ENCODE data around the gene FYB2. TPM values are rescaled to one million over a fixed set of nuclear protein-coding genes. Genes with fewer than 3 reads are reported as not detected.

Gene FYB2
- total RNA-seq = 1.3 TPM

GRCh38 chr1:56819387-56819899, at the start of gene FYB2:
FYB2 (minus strand) TSS chr1:56819404; CDS start chr1:56819290, 114 bp downstream.

DNA sequence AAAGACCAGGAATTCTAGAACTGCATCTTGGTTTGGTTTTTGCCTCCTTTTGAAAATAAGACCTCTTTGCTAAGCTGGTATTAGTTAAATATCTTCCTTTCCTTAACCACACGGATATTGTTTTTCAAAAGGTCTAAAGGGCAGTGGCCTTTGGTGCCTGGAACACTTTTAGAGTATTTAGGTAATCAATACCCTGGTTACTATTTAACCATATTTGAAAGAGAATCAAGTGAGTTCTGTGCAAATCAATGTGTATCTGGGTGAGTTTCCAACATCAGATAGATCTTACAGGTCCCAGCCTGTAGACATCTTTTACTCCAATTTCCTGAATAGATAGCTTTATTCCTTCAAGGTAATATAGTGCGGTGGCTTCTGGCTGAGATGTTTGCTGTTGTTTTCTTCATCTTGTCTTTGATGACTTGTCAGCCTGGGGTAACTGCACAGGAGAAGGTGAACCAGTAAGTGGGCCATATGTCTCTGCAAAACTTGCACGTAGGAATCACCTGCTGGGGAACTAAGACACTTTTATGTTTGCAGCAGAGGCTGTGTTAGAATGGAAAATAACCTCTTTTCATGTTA, 35.4 kb upstream of the FYB2 start, which contains the start of gene C8A:
TSS of gene C8A (plus strand) at position 277 of the 579 bp plus-strand sequence. CDS start at position 382, 105 bp downstream.

Other genes starting within 250 kb of the FYB2 start
- 158 TPM for gene PLPP3, start 239.8 kb downstream of the FYB2 start, total RNA-seq
- 30.1 TPM for gene PRKAA2, start 174.1 kb downstream of the FYB2 start, total RNA-seq
- gene C8A, start 35.4 kb upstream of the FYB2 start, total RNA-seq = not detected
- gene C8B, start 146.6 kb upstream of the FYB2 start, total RNA-seq = not detected